ENCODE data around the gene DST.
"Not testable (repeated sequence)": the region's sequence is repeated elsewhere in the genome, so short reads cannot be mapped to it uniquely, and the experiment has no call there.

Gene DST

DNA sequence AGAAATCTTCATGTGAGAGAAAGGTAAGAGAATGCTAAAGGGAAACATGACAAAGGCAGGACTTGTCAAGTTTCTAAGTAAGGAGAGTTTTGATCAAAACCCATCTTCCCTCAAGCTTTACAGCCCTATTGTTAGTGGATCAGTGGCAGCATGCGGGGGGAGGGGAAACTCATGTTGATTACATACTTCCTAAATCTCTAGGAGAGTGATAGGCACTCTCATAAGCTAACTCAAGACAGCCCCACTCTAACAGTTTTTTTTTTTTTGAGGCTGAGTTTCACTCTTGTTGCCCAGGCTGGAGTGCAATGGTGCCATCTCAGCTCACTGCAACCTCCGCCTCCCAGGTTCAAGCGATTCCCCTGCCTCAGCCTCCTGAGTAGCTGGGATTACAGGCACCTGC is 18.6 kb upstream of the DST start:
- DNase-seq, result not testable (repeated sequence)

DNA sequence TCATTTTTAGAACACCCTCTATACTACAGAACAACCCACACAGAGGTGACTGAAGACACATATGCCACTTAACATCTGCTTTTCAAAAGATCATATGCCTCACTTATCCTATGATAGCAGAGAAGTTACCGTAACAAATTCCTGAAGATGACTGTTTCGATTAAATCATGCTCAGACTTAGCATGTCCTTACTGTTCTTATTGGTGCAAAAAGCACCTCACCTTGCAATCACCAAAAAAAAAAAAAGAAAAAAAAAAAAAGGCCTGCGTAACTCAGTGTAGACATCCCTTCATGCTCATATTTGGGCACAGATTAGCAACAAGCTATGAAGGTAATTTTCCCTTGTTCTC is 17.7 kb upstream of the DST start:
- DNase-seq, result no peak

DNA sequence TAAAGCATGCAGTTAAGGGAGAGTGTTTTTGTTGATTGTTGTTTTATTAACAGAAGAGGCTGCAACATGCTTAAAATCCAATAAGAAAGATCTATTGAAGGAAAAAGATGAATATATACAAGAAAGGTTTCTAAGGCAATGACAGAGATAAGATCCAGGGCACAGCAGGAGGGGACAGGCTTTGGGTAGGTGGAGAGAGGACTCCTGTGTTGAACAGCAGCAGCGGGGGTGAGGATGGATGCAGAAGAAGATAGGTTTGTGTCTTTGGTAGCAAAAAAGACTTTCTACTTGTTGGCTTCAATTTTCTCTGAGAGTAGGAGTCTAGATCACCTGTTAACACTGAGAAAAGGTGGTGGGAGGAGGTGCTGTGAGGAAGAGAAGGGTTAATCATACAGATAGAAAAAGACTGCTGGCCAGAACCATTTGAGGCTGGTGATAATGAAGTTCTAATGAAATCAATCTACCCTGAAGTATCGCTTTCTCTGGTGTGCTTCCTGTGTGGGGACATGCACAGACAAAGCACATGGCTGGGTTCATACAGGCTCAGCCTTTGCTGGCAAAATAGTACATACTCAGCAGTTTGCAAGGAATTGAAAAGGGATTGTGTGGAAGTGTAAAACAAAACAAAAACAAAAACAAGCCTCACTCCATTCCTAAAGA is 17.2 kb upstream of the DST start:
- no peak for DNase-seq

DNA sequence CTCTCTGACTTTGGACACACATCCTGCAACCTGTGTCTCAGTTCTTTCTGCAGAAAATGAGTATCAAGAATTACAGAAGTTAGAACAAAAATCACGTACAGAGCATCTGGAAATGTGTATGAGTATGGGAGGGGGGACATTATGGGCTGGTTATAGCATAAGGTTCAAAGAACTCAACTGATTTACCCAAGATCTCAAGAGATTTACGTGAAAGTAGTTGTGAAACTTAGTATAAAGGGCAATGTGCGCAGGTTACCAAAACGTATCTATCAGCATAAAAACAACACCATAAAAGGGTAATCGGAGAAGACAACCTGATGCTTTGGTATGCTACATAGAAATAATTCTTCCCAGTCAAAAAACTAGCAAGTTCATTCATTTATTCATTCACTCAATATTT is 15.6 kb upstream of the DST start:
- DNase-seq, result no peak

DNA sequence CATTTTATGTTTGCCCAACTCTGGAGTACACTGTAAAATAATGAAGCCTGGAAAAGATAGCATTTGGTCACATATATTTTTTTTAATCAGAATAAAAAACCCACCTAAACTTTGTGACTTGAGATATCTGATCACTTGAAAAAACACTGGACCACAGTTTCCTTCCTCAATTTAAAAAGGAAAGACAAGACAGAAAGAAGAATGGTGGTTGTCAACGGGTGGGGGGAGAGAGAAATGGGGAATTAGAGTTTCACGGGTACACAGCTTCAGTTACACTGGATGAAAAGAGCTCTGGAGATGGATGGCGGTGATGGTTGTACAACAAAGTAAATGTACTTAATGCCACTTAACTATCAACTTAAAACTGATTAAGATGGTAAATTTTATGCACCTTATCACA is 14.7 kb upstream of the DST start:
- DNase-seq, result no peak

DNA sequence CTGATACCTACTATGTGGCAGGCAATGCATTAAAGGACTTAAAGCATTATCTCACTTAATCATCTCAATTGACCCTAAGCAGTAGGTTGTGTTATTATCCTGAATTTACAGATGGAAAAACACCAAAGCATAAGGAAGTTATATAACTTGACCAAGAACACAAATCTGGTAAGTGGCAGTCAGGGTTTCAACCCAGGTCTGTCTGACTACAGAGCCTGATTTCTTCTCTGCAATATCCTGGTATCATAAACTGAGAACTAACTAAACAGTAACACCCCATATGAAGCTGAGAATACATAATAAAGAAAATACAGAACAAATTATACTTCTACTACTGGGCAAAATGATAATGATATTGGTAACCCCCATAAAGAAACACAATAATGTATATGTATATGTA is 13.8 kb upstream of the DST start:
- DNase-seq, result no peak

DNA sequence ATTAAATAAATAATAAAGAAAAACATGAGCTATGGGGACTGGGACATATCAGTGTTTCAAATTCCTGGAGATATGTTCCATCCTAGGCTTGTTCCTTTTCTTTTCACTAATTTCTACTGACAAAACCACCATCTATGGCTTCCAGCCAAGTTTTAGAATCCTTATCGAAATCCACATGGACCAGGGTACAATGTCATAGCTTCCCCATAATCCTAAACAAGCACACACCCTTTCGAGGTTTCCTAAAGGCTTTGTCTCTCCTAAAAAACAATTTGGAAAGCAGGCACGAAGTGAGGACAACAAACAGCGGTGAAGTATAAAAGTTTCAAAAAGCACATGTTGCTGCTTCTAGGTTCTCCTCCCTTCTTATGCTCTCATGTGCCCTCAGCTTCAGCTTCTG is 13.3 kb upstream of the DST start:
- no peak for DNase-seq

DNA sequence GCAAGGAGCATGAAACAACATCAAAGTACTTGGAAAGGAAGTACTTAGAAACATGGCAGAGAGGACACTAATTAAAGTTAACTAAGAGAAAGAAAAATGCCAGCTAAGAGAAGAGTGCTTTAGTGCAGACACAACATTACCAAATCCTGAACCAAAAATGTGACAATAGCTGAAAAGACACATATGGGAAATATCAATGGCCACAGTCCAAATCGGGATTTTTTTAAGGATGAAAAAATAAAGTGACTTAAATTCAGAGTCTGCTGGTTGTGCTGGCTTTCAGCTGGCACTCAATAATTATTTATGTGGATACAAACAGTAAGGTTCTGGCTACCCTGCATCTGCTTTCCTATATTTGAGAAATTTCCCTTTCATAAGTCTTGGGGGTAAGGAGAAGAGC is 12.6 kb upstream of the DST start:
- DNase-seq, result no peak

DNA sequence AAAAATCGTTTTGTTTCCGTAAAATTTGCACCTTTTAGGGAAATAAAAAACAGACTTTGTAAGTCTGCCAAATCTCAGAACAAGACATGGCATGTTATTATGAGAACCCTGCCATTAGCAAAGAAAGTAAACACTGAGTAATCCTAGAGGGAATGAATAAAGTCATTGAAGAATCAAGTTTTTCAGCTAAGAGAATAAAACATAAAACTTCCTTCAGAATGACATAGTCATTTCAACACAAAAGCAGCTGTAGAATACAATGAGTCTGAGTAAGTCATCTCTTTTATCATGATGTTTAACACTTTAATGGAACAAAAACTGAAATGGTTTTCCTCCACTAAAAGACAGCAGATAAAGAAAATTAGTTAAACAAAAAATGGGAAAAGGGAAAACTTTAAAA is 10.3 kb upstream of the DST start:
- DNase-seq, result no peak

DNA sequence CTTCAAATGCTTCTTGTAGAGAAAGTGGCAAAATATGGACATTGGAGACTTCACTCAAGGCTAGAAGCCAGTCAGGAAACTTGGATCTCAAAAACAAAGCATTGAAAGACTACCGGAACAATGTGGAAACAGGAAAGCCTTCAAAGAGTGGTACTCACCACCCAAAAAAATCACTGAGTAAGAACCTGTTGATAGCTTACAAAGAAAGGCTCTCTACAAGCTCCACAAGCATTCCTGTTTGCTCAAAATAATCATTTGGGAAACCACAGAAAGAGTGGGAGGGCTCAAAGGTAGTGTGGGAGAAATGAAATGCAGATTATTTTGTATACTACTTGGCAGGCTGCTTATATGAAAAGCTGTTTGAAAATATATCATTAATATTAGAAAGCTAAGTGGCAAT is 9.5 kb upstream of the DST start:
- DNase-seq, result no peak

DNA sequence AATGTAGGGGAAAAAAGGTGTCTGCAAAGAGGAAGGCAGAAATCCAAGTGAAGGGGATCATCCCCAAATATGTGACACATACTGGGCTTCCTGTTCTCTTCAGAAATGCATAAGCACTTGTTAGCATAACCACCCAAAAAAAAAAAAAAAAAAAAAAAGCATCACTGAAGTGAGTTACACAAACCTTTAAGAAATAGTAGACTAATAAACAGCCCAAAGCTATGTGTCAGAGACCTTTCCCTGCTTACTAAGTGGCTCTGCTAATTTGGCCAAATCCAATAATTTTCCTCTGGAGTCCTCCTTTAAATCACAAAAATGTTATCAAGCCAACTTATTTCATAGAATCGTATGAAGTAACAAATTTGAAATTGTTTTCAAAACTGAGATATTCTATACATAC is 7.5 kb upstream of the DST start:
- no peak for DNase-seq

DNA sequence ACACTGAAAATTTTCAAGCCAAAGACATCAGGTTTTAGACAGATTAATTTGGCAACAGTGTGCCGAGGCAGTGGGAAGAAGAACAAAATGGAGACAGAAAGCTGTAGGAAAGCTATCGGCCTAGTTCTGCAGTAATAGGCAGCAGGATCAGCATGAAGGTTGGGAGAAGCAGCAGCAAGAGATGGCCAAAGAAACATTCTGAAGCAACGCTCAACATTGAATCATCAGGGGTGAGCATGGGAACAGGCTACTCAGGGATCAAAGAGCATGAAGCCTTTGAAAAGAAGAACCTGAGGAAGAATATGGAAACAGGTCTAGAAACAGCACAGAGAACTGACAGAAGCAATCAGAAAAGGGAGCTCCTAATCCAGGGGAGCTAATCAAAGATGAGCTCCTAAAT is 7.1 kb upstream of the DST start:
- no peak for DNase-seq

DNA sequence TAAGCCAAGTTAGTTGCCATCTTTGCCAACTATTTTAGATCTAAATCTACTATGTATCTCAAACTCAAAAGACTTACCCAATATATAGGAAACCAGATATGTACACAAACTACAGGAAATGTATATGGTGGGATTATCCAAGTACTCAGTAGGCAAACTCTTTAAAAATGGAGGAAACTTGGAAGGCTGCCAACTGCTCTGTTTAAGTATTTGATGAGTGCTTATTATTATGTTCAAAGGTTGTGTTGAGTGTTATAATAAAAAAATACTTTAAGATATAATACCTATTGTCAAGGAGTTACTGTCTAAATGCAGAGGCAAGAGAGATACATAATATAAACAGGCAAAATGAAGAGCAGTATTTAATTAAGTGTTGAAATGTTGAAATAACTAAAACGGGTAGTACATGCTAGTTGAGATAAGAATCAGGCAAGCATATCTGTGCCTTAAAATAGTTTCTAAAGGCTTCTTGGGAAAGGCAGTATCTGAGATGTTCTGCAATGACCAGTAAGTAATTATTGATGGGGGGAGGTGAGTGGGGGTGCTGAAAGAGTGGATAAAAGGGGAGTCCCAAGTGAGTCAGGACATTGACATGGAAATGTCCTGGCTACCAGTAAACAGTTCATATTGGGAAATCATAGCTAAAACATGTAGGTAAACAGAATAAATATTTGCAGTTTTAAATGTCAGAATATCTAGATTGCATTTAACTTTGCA is 6.5 kb upstream of the DST start:
- no peak for DNase-seq

DNA sequence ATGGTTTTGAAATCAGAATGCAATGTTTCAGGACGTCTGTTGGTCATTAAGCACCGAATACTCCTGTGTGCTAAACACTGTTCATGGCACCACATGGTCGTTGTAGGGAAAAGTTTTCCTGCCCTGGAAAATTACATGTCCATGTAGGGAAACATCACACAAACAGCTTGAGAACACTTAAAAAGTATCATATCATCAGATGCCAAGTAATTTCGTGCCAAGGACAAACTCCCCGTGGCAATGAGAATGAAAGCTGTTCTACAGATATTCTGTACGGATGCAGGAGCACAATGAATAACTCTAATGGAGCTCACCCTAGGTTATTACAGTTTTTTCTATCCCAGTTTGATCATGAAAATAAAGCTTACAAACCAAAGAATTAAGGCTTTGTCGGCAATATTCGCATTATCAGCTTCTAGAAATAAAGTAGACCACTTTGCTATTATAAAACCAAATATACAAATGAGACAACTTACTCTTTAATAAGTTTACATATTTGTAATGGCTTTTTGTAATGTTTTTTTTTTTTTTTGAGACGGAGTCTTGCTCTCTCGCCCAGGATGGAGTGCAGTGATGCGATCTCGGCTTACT is 4.6 kb upstream of the DST start:
- no peak for DNase-seq

DNA sequence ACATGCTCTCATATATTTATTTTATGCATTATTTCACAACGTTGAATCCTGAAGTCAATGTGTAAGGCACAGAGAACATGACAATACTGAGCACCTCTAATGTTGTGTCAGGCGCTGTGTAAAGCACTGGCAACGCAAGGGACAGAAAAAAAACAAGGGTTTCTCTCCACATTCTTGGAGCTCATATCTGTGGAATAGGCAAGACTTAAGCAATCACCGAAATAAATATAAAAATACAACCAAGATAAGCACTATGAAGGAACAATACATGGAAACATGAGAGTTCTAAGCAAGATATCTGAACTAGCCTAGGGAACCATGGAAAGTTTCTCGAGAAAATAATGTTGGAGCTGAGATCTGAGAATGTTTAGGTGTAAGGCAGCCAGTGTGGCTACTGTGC is 1.7 kb upstream of the DST start:
- DNase-seq, result no peak

DNA sequence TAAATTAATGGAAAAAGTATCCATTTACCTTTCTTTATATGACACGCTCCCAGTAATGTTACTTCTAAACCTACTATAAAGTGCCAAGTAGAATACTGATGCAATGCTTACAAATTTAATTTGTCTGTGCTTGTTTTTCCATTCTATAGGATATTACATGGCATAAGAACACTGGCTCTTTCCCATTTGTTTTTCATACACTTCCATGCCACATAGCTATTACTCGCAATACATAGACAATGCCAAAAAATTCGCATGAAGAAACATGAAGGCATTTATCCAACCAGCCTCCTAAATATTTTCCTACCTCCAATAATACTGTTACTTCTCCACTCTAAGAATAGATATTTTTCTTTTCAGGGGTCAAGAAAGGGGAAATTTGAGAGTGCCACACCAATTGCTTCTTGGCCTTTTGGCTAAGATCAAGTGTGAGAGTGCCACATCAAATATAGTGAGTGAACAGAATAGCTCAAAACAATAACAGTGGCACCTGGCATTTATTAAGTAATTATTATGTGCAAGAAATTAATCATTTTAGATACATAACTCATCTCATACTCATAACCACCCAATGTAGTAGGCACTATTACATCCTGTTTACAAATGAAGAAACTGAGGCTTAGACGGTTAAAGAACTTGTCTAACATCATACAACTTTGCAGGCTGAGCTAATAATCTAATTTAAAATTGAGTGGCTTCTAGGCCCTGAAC is 845 bp upstream of the DST start:
- DNase-seq, result no peak

DNA sequence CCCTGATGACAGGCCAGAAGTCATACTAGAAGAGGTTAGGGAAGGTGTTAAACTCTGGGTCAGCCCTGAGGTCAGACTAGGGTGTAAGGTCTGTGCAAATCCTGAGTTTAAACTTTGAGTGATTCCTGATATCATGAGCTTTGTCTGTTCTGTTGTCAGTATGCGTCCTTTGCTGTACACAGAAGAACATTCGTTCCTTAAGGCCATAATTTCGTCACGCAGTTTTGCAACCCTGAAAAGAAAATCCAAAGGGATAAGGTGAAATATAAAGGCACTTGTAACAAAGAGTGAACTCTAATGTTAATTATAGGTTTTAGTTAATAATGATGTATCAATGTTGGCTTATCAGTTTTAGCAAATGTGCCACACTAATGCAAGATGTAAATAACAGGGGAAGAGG is 2.3 kb downstream of the DST start:
- DNase-seq, result no peak

DNA sequence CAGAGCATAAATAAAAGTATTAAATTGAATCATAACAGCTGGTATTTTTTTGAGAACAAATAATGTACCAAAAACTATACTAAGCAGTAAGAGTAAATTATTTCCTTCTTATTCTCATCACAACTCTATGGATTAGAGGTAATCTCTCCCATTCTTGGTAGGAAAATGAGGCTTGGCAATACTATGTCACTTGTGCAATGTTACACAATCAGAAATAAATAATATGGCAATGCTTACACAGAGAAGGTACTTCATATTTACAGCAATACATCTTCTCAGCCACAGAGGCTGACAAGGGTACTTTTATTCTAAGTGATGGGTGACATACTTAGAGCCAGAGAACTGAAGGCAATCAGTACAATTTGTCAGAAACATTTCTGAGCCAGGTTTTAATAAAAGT is 3.9 kb downstream of the DST start:
- DNase-seq, result no peak

DNA sequence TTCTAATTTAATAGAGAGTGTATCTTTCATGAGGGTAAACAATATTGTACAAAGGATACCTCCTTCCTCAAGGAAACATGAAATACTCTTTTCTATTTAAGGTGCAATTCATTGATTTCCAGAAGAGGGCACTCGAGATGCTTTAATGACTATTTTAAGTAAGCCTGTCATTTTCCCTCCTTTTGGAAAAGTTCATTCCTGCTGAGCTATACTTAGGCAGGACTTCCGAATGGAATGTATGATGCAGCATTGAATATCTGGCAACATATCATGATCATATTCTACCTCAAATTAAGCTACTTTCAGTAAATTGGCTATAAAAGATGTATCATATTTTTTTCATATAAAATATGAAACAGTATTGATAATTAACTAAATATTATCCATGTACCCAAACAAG is 5.0 kb downstream of the DST start:
- no peak for DNase-seq

DNA sequence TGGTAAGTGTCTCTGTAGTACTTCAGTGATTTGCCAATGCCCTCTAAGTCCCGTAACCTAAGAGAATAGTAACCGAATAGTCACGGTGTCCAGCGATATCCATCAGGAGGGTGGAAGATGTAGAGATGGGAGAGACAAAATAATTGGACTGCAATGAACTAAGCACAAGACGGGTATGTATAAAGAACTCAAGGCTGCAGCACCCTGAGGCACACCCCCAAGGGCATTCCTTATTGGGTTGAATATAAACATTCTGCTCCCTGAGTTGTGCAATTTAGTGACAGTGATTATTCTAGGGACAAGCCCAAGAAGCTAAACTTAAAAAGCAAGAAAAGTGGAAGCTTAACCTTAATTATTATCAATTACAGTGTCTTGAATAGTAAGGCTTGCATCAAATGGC is 14.6 kb downstream of the DST start:
- DNase-seq, result no peak

DNA sequence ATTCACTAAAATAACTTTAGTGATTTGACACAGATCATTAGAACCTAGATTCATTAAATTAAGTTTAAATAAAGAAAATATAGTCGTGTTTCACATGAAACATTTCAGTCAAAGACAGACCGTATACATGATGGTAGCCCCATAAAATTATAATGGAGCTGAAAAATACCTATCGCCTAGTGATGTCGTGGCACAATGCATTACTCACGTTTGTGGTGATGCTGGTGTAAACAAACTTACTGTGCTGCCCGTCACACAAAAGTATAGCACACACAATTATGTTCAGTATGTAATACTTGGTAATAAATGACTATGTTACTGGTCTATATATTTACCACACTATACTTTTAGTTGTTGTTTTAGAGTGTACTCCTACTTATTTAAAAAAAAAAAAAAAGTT is 17.3 kb downstream of the DST start:
- no peak for DNase-seq

DNA sequence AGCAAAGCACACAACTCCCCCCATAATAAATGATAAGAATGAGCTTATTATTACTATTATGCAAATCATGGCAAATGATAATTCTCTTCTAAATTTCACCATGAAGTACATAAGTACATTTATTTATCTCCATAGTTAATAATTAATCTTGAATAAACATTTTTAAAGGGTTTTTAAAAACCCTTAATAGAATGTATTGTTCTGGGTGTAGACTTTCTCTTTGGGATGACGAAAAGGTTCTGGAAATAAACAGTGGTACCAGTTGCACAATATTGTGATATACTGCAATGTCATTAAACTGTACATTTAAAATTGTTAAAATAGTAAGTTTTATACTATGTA is 18.0 kb downstream of the DST start:
- no peak for DNase-seq

DNA sequence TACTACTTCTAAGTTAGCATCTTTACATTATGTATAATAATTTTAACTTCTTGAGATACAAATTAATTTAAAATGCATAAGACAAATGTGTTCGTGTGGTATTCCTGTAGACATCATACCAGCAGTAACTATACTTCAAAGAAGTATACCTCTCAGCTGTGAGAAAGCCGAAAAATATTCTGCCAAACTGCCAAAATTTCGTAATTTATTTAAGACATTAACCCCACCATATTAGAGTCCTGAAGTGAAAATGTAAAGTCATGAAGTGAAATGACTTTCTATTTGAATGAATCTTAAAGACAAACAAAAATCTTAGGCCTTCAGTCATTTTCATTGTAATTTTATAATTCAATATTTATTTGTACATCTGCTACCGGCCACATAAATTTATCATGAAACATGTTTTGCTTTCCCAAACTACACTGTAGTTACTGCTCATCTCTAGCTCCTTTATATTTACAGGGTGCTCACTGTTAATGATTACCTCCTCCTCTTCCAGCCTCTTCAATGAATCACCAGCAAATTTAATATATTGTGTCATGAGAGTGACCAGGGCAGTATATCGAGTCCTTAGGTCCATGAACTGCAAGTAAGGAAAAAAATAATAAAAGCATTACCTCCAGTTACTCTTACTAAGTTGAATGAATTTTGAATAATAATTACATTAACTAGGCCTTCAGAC is 18.5 kb downstream of the DST start:
- no peak for DNase-seq
